Breast epithelium (tissue), 3 donors: Measurements from ENCODE around the gene TARS2.

Experiments
- CTCF ChIP-seq, 3 donors: fragments of 450-650 bp; IDR thresholded peaks; one replicate each; pipeline ENCODE4 v1.5.1; 2016 to 2017; ENCODE audit warnings: antibody characterized with exemption in 3 of 3, mild to moderate bottlenecking in 3 of 3, moderate library complexity in 3 of 3
- POLR2A ChIP-seq: fragments of 450-650 bp; IDR thresholded peaks from one replicate; pipeline ENCODE4 v1.6.1; 2016; ENCODE audit warnings: antibody characterized with exemption, mild to moderate bottlenecking, moderate library complexity
- POLR2AphosphoS5 ChIP-seq, 3 donors: sonication (generic); formaldehyde crosslinking; IDR thresholded peaks; one replicate each; pipeline ENCODE4 v1.6.1; 2017; ENCODE audit warnings: antibody characterized with exemption in 3 of 3

DNA sequence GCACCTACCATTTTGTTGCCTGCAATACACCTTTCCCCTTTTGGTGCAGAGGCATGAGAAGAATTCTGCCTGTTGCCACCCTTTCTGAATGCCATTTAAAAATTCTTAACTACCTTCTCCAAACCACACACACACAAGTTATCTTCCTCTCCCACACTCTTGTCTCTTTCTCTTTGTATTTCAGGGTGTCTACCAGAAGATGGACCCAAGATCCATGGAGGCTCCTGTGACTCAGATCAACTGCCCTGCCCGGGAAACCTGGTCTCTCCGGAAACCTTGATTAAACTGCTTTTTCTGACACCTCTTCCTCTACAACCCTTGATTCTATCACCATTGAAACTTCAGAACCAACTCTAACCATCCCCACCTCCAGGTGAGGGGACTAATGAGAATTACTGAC lies 2.4 kb upstream of the TARS2 start:
- TF ChIP-seq CTCF (IDR thresholded peaks at IDR 0.05) (no peak), POLR2AphosphoS5 (IDR thresholded peaks at IDR 0.05) (no peak), POLR2A (no peak)
